Dedifferentiated amniotic fluid mesenchymal stem cell (primary cell): ENCODE results near the gene DCANP1.
"Not testable (repeated sequence)": the region's sequence is repeated elsewhere in the genome, so short reads cannot be mapped to it uniquely, and the experiment has no call there.

Experiments
- DNase-seq: peaks from one replicate; pipeline ENCODE4 v3.0.0-alpha.2; 2016; ENCODE audit errors: extremely low spot score

The DCANP1 gene

DNA sequence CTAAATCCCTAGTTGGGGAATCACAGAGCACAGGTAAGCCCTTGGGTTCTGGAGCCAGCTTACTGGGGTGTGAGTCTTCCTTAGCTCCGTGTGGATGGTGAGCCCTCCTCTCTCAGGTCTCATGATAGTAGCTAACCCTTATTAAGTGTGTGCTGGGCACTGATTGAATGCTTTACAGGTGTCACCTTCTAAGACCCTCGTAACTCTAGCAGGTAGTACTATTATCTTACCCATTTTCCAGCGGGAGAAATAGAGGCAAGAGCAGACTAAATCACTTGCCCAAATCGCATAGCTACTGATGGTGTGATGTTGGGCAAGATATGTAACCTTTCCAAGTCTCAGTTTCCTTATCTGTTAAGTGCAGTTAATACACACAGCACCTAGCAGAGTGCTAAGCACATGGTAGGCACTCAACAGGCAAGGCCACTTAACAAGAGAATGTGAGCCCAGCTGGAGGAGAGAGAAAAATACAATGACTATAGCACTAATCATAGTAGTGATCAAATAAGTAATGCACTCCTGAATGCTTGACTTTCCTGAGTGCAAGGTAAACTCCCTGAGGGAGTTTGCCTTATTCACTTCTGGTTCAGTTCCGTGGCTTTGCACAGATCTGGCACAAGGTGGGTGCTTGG, at the start of gene DCANP1:
TSS of gene DCANP1 (minus strand) at position 51 of the 632 bp plus-strand sequence. CDS start 240 bp downstream, outside the sequence.
- DNase-seq = no peak

DNA sequence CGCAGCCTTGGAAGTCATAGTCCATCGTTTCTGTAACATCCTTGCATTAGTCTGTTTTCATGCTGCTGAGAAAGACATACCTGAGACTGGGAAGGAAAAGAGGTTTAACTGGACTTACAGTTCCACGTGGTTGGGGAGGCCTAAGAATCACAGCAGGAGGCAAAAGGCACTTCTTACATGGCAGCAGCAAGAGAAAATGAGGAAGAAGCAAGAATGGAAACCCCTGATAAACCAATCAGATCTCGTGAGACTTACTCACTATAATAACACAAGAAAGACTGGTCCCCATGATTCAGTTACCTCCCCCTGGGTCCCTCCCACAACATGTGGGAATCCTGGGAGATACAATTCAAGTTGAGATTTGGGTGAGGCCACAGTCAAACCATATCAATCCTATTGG, 48.4 kb upstream of the DCANP1 start:
- DNase-seq = not testable (repeated sequence)

DNA sequence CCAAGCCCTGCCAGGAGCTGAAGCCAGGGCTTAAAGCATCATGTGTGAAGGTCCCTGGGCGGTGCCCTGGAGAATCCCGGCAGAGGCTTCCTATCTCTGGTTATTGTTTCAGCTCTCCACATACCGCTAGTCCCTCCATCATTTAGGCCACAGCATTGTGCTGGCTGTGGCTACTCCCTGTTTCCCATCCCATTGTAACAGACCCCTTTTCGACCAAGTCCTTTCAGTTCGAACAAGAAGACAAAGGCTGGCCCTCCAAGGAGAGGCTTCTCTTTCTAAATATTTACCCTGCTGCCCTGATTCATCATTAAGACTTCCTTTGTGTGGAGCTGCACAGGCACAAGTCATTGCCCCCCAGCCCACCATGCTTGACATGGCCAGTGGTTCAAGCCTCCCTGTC, 47.0 kb upstream of the DCANP1 start:
- no peak for DNase-seq

GRCh38 chr5:135493406-135494180, 46.4 kb upstream of the DCANP1 start:
- DNase-seq = peak; percentile 88

- DNase-seq = no peak
Observed at GRCh38 chr5:135492319-135492626, 45.1 kb upstream of the DCANP1 start.

DNA sequence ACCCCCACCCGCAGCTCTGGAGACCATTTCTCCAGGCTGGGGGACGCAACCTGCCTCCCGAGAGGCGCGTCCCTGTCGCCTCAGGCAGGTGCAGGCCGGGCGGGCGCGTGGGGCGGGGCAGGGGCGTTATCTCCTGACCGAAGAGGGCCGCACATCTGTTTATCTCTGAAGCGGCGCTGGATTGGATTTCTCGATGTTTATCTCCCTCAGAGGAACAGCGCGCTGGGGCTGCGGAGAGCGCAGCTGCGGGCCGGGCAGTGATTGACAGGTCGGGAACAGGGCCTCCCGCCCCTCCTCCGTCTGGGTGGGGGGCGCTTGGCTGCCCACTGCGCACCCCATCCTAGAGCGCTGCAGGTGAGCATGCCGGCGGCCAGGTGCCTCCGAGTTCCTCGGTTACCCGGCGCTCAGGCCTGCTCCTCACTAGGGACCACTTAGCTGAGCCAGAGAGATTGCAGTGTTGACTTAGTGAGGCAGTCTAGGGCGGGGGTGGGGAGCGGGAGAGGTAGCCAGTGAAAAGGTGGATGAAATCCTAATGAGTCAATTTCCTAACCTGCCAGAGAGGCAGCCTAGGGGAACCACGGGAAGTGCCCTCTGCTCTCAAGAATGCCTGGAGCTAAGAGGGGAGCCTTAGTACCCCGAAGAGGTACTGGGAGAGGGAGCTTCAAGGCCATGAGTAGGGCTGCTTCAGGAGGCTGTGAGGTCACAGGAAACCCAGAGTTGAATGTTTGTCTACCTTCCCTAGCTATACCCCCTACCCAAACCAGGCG, 44.6 kb upstream of the DCANP1 start:
- no peak for DNase-seq

DNA sequence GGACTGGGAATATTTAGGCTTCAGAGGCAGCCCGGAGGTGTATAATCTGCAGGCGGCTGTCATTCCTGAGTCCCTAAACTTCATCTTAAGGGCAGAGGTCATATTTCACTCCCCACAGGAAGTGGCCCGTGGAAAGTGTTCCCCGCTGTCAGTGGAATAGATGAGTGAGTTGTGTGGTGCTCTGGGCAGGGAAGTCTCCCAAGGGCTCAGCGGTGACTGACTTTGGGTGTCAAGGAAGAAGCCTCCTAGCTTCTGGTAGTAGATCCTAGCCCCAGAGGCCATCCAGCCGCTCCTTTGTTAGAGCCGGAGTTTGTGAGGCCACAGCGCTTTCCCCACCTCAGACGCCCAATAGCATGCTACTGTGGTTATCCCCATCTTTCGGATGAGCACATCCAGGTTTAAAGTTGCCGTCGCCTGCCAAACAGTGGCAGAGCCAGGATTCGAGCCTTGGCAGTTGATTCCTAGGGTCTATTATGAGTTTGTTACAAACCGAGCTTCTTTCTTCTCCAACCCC, 43.9 kb upstream of the DCANP1 start:
- no peak for DNase-seq

GRCh38 chr5:135490245-135491037, 43.3 kb upstream of the DCANP1 start:
- DNase-seq = no peak

- no peak for DNase-seq
Observed at GRCh38 chr5:135489466-135490244, 42.5 kb upstream of the DCANP1 start.

- peak; percentile 50 for DNase-seq
Observed at GRCh38 chr5:135488727-135489465, 41.7 kb upstream of the DCANP1 start.

DNA sequence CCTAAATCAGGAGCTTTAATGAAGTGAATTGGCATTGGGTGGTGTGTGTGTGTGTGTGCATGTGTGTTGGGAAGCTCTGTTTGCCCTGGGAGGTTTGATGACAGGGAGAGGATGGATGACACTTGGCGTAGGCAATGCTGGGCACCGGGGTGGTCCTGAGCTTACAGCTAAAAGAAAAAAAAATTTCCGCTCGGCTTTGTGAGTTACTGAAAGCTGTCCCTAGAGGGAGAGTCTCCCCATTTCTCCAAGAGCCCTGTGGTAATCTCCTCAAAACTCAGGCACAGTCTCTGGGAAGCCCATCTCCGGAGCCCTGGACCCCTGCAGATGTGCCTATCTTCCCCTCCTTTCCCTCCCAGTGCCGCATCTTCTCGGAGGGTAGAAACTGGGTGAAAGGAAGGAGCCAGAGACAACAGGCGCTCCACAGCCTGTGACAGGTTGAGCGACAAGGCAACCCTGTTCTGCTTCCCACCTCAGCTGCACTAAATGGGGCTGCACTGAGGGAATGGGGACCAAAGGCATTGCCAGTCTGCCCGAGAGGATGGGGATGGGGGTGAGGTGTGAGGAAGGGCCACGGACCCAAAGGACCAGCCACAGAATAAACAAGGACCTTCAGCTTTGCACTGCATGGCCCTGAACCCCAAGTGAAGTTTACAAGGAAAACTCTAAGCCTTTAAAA, 40.8 kb upstream of the DCANP1 start:
- DNase-seq = no peak

DNA sequence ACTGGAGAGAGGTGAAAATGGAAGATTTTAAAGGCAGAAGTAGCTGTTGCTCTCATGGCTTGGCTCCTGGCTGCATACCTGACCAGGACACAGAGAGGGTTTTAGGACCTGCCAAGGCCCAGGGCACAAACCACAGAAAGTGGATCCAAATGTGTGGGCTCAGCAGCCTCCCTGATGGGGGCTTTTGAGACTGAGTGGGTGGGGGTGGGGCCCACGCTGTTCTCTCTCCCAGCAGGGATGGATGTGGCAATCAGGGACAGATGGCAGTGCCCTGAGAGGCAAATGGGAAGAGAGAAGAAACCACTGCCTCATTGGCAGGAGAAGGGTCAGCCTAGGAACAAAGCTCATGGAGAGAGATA, 39.9 kb upstream of the DCANP1 start:
- no peak for DNase-seq

DNA sequence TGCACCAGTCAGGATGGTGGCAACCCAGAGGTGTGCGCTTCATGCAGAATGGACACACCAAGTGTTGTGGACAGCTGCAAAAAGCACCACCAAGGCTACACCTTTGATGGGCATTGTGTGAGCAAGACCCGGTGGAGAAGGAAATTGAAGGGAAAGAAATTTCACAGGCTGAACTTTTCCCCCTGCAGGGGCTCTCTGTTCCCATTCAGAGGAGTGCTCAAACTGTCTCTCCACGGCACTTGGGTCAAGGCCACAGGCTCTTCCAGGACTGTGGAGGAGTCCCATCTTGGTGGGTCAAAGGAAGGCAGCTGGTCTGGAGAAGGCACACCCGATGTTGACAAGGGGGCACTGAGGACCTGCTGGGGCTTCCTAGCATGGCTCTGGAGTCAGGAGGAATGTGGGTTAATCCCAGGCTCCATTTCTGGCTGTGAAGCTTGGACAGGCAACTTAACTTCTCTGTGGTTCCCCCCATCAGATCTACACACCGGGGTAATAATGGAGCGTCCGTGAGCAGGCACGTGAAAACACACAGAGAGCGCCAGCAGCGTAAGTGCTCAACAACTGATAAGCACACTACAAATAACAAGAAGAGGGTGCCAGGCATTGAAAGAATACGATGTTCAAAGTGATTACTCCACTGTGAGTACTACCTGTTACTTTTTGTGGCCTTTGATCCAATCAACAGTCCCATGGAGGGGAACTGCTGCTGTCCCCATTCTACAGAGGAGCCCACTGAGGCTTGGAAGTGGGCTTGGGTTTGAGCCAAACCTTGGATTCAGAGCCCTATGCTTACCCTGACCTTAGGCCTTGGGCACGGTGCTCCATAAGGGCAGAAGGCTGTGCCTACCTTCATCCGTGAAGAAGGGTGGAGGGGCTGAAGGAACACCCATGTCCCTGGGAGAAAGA, 39.2 kb upstream of the DCANP1 start:
- no peak for DNase-seq

GRCh38 chr5:135484674-135485086, 37.5 kb upstream of the DCANP1 start:
- DNase-seq = no peak

GRCh38 chr5:135483254-135483653, 36.1 kb upstream of the DCANP1 start:
- DNase-seq = no peak

DNA sequence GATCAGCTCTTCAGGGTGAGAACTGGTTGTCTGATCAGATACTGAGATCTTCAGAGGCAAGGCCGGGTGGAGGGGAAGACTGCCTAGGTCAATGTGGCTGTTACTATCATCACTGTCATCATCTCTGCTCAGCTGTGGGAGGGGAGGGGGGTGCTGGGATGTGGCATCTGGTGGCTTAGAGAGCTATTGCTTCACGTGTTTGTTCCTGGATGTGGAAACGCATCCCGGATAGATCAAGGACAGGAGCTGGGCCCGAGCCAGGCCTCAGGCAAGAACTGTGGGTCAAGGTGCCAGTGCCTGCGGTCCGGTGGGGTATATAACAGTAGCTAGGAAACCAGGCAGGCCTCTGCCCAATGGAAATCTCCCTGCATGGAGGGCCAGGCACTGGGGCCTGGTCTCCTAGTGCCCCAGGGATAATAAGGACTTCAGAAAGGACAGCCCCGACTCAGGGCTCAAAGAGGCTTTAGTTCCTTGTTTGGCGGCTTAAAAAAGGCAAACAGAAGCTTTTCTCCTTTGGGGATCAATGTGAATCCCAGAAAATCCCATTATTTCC, 35.3 kb upstream of the DCANP1 start:
- DNase-seq = no peak

DNA sequence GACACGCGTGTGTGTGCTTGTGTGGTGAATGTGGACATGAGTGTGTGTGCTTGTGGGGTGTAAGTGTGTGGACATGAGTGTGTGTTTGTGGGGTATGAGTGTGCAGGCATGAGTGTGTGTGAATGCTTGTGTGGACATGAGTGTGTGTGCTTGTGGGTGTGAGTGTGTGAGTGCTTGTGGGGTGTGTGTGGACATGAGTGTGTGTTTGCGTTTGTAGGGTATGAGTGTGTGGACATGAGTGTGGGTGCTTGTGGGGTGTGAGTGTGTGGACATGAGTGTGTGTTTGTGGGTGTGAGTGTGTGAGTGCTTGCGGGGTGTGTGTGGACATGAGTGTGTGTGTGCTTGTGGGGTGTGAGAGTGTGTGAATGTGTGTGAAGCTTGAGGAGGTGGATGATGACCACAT, 34.8 kb upstream of the DCANP1 start:
- no peak for DNase-seq

DNA sequence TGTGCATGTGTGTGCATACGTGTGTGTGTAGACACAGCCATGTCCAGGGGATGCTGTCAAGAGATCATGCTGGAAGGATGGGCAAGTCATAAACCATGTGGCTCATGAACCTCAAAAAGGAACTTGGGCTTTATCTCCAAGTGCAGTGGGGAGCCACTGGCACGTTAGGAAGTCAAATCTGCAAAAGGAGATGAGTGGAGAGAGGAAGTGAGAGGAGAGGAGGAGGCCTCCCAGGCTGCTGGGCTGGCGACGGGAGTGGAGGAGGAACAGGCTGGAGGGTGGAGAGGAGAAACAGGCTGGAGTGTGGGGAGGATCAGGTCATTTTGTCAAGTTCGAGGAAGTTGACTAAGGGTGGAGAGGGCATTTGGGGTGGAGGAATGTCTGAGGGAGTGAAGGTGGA, 34.2 kb upstream of the DCANP1 start:
- DNase-seq = no peak
